Activated naive CD8-positive, alpha-beta T cell (primary cell): Measurements from ENCODE around the gene C16orf54.
"Not testable (repeated sequence)": the region's sequence is repeated elsewhere in the genome, so short reads cannot be mapped to it uniquely, and the experiment has no call there.

Experiments
- H3K27ac Mint-ChIP-seq: one replicate; pipeline ENCODE4 v1.8.0; 2021; ENCODE audit warnings: mixed read lengths
- H3K27me3 Mint-ChIP-seq: one replicate; pipeline ENCODE4 v1.8.0; 2021; ENCODE audit warnings: mixed read lengths
- H3K36me3 Mint-ChIP-seq: one replicate; pipeline ENCODE4 v1.8.0; 2021; ENCODE audit warnings: mixed read lengths
- H3K4me1 Mint-ChIP-seq: one replicate; pipeline ENCODE4 v1.8.0; 2021; ENCODE audit warnings: low read depth, mixed read lengths
- H3K4me3 Mint-ChIP-seq: one replicate; pipeline ENCODE4 v1.8.0; 2021; ENCODE audit warnings: mild to moderate bottlenecking, mixed read lengths
- H3K9me3 Mint-ChIP-seq: one replicate; pipeline ENCODE4 v1.8.0; 2021; ENCODE audit warnings: low read depth, mixed read lengths

The C16orf54 gene

GRCh38 chr16:29712809-29713208 is 33.0 kb downstream of the C16orf54 start:
- no peak overlapping the region for H3K4me3 Mint-ChIP-seq
- no peaks in the 10 kb centered on the region for H3K36me3 Mint-ChIP-seq
- H3K27me3 Mint-ChIP-seq: no peaks in the 10 kb centered on the region
- no peak overlapping the region for H3K27ac Mint-ChIP-seq
- no peaks in the 10 kb centered on the region for H3K9me3 Mint-ChIP-seq
- peaks cover 13% of the 10 kb centered on the region for H3K4me1 Mint-ChIP-seq

- Mint-ChIP-seq H3K27ac (peak overlapping the region; percentile 5), H3K36me3 (no peaks in the 10 kb centered on the region), H3K4me1 (peaks cover 13% of the 10 kb centered on the region), H3K4me3 (no peak overlapping the region), H3K9me3 (no peaks in the 10 kb centered on the region), H3K27me3 (no peaks in the 10 kb centered on the region)
These were observed 35.3 kb downstream of the C16orf54 start for GRCh38 chr16:29710227-29711219.

GRCh38 chr16:29709657-29710056 is 36.1 kb downstream of the C16orf54 start:
- not testable (repeated sequence) for H3K36me3 Mint-ChIP-seq, H3K9me3 Mint-ChIP-seq, H3K27me3 Mint-ChIP-seq, H3K4me3 Mint-ChIP-seq
- Mint-ChIP-seq H3K27ac (peak overlapping the region; percentile 41), H3K4me1 (peaks cover 15% of the 10 kb centered on the region)

GRCh38 chr16:29708917-29709600 is 36.7 kb downstream of the C16orf54 start:
- no peaks in the 10 kb centered on the region for H3K27me3 Mint-ChIP-seq
- H3K4me3 Mint-ChIP-seq: no peak overlapping the region
- H3K27ac Mint-ChIP-seq: no peak overlapping the region
- no peaks in the 10 kb centered on the region for H3K36me3 Mint-ChIP-seq
- no peaks in the 10 kb centered on the region for H3K9me3 Mint-ChIP-seq
- H3K4me1 Mint-ChIP-seq: peaks cover 17% of the 10 kb centered on the region

- peaks cover 28% of the 10 kb centered on the region for H3K4me1 Mint-ChIP-seq
- not testable (repeated sequence) for H3K36me3 Mint-ChIP-seq, H3K27me3 Mint-ChIP-seq, H3K27ac Mint-ChIP-seq, H3K9me3 Mint-ChIP-seq, H3K4me3 Mint-ChIP-seq
These were observed 38.6 kb downstream of the C16orf54 start for GRCh38 chr16:29707160-29707559.

GRCh38 chr16:29705030-29705429 is 40.8 kb downstream of the C16orf54 start:
- H3K4me3 Mint-ChIP-seq: no peak overlapping the region
- no peaks in the 10 kb centered on the region for H3K9me3 Mint-ChIP-seq
- H3K4me1 Mint-ChIP-seq: peaks cover 37% of the 10 kb centered on the region

GRCh38 chr16:29702269-29702668 is 43.5 kb downstream of the C16orf54 start:
- Mint-ChIP-seq H3K4me1 (peaks cover 32% of the 10 kb centered on the region), H3K27ac (peak overlapping the region; percentile 91), H3K9me3 (no peaks in the 10 kb centered on the region), H3K36me3 (no peaks in the 10 kb centered on the region), H3K27me3 (no peaks in the 10 kb centered on the region), H3K4me3 (peak overlapping the region; percentile 74)

More at GRCh38 chr16:29705030-29705429, 40.8 kb downstream of the C16orf54 start:
- Mint-ChIP-seq H3K27me3 (no peaks in the 10 kb centered on the region), H3K36me3 (no peaks in the 10 kb centered on the region), H3K27ac (no peak overlapping the region)

GRCh38 chr16:29701214-29701555 is 44.6 kb downstream of the C16orf54 start:
- peak overlapping the region; percentile 91 for H3K27ac Mint-ChIP-seq
- H3K4me1 Mint-ChIP-seq: peaks cover 32% of the 10 kb centered on the region
- no peaks in the 10 kb centered on the region for H3K36me3 Mint-ChIP-seq
- H3K27me3 Mint-ChIP-seq: no peaks in the 10 kb centered on the region
- H3K9me3 Mint-ChIP-seq: no peaks in the 10 kb centered on the region
- peak overlapping the region; percentile 6 for H3K4me3 Mint-ChIP-seq

- H3K9me3 Mint-ChIP-seq: no peaks in the 10 kb centered on the region
- H3K27ac Mint-ChIP-seq: peak overlapping the region; percentile 82
- H3K36me3 Mint-ChIP-seq: no peaks in the 10 kb centered on the region
- peaks cover 32% of the 10 kb centered on the region for H3K4me1 Mint-ChIP-seq
- H3K27me3 Mint-ChIP-seq: no peaks in the 10 kb centered on the region
- H3K4me3 Mint-ChIP-seq: peak overlapping the region; percentile 74
These were observed 45.4 kb downstream of the C16orf54 start for GRCh38 chr16:29700253-29700987.

- H3K36me3 Mint-ChIP-seq: no peaks in the 10 kb centered on the region
- no peaks in the 10 kb centered on the region for H3K9me3 Mint-ChIP-seq
- peaks cover 30% of the 10 kb centered on the region for H3K4me1 Mint-ChIP-seq
- H3K4me3 Mint-ChIP-seq: no peak overlapping the region
- H3K27ac Mint-ChIP-seq: no peak overlapping the region
- H3K27me3 Mint-ChIP-seq: no peaks in the 10 kb centered on the region
These were observed 46.2 kb downstream of the C16orf54 start for GRCh38 chr16:29699324-29700219.

- H3K4me1 Mint-ChIP-seq: peaks cover 28% of the 10 kb centered on the region
- no peaks in the 10 kb centered on the region for H3K36me3 Mint-ChIP-seq
- no peaks in the 10 kb centered on the region for H3K27me3 Mint-ChIP-seq
- H3K27ac Mint-ChIP-seq: no peak overlapping the region
- no peaks in the 10 kb centered on the region for H3K9me3 Mint-ChIP-seq
- H3K4me3 Mint-ChIP-seq: no peak overlapping the region
These were observed 47.1 kb downstream of the C16orf54 start for GRCh38 chr16:29698484-29699323.

GRCh38 chr16:29698042-29698441 is 47.7 kb downstream of the C16orf54 start:
- no peak overlapping the region for H3K27ac Mint-ChIP-seq

GRCh38 chr16:29697391-29697790 is 48.4 kb downstream of the C16orf54 start:
- no peak overlapping the region for H3K27ac Mint-ChIP-seq

More at GRCh38 chr16:29698042-29698441, 47.7 kb downstream of the C16orf54 start:
- H3K27me3 Mint-ChIP-seq: no peaks in the 10 kb centered on the region
- H3K4me3 Mint-ChIP-seq: no peak overlapping the region
- no peaks in the 10 kb centered on the region for H3K36me3 Mint-ChIP-seq
- H3K9me3 Mint-ChIP-seq: no peaks in the 10 kb centered on the region
- H3K4me1 Mint-ChIP-seq: peaks cover 26% of the 10 kb centered on the region

More at GRCh38 chr16:29697391-29697790, 48.4 kb downstream of the C16orf54 start:
- Mint-ChIP-seq H3K27me3 (no peaks in the 10 kb centered on the region), H3K4me1 (peaks cover 20% of the 10 kb centered on the region), H3K36me3 (no peaks in the 10 kb centered on the region), H3K9me3 (no peaks in the 10 kb centered on the region), H3K4me3 (no peak overlapping the region)
